Stimulated activated CD4-positive, alpha-beta T cell treated with anti-CD3 and anti-CD28 coated beads, TNF-alpha, amount 100 ng/mL, for 48 hours (primary cell): ENCODE results near the gene PHOX2B.

ENCODE experiments used
- DNase-seq, 3 donors: peaks; one replicate each; pipeline ENCODE4 v3.0.0-alpha.2; 2020; ENCODE audit warnings: low read depth in 3 of 3

PHOX2B gene

GRCh38 chr4:41748571-41749475, at the start of gene PHOX2B:
PHOX2B (minus strand) TSS chr4:41748725; CDS start chr4:41748610, 115 bp downstream.
- DNase-seq = no peak

GRCh38 chr4:41797260-41797659, 48.7 kb upstream of the PHOX2B start:
- DNase-seq = no peak

GRCh38 chr4:41796545-41797210, 48.2 kb upstream of the PHOX2B start:
- DNase-seq = no peak

GRCh38 chr4:41795796-41796385, 47.4 kb upstream of the PHOX2B start:
- no peak for DNase-seq

GRCh38 chr4:41792166-41792565, 43.6 kb upstream of the PHOX2B start:
- DNase-seq = no peak

- no peak for DNase-seq
These were observed 43.0 kb upstream of the PHOX2B start for GRCh38 chr4:41791557-41791956.

GRCh38 chr4:41787931-41788330, 39.4 kb upstream of the PHOX2B start:
- DNase-seq = no peak

- no peak for DNase-seq
These were observed 37.1 kb upstream of the PHOX2B start for GRCh38 chr4:41785665-41786064.

- DNase-seq = no peak
These were observed 35.9 kb upstream of the PHOX2B start for GRCh38 chr4:41784191-41784979.

GRCh38 chr4:41776466-41776865, 27.9 kb upstream of the PHOX2B start:
- no peak for DNase-seq

- no peak for DNase-seq
These were observed 15.2 kb upstream of the PHOX2B start for GRCh38 chr4:41763729-41764128.

- no peak for DNase-seq
These were observed 10.4 kb upstream of the PHOX2B start for GRCh38 chr4:41758884-41759283.

GRCh38 chr4:41757521-41758156, 9.1 kb upstream of the PHOX2B start:
- no peak for DNase-seq

- DNase-seq = no peak
These were observed 5.4 kb upstream of the PHOX2B start for GRCh38 chr4:41753942-41754341.

- DNase-seq = no peak
These were observed 3.7 kb upstream of the PHOX2B start for GRCh38 chr4:41752081-41752836.

- DNase-seq = no peak
These were observed 3.0 kb upstream of the PHOX2B start for GRCh38 chr4:41751449-41752061.

- DNase-seq = no peak
These were observed 2.3 kb upstream of the PHOX2B start for GRCh38 chr4:41750626-41751448.

GRCh38 chr4:41750121-41750625, 1.6 kb upstream of the PHOX2B start:
- no peak for DNase-seq

GRCh38 chr4:41749631-41750039, 1.1 kb upstream of the PHOX2B start:
- DNase-seq = no peak
